ENCODE results near the gene ITGB7. TPM values are rescaled to one million over a fixed set of nuclear protein-coding genes. Genes with fewer than 3 reads are reported as not detected.
"Not testable (repeated sequence)": the region's sequence is repeated elsewhere in the genome, so short reads cannot be mapped to it uniquely, and the experiment has no call there.

The ITGB7 gene
- total RNA-seq, 4 donors from 2014 or later, result 6.5 to 13.2 (median 7.8) TPM

DNA sequence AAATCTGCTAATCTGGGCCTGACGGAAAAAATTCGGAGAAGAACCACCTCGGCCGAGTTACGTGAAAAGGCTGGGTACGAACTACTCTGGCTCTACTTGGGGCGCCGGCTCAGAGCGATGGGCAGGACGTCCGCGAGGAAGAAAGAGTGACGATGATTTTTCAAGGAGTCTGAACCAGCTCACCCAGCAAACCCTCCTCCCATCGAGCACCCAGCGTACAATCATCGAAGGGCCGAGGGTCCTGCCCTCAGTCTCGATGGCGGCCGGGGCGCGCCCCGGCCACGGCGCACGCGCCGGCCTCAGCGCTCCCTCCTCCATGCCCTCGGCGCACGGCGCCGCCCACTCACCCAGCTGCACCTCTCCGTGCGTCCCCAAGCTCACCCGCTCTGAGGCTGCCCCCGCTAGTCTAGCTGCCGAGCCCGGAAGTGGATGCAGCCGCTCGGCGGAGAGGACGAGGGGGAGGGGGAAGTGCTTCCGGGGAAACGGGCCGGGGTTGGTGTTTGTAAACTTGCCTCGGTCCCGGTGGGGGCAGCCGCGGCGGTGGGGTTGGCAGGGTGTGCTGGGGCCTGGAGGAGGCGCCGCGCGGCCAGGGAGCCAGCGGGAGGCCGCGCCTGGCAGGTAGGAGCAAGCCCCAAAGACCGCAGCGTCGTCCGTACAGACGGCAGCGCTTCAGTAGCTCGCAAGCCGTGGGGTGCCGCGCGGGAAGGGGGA, 26.7 kb downstream of the ITGB7 start, which contains the start of the genes CSAD and ZNF740:
Gene CSAD, minus strand, starts transcription at position 706 of the 711 bp plus-strand sequence. CDS start 7,455 bp downstream, outside the sequence.
Gene ZNF740, plus strand, starts transcription at position 503 of the 711 bp plus-strand sequence. CDS start 1,262 bp downstream, outside the sequence.
- WGBS, 2 donors, result 0 to 2% methylated on average over 37 to 53 of the region's 70 CpGs
- H3K4me3 ChIP-seq (ENCODE audit: low read depth, poor library complexity, severe bottlenecking), result peak within 1 kb of the TSS; percentile 49
- intact Hi-C loops (cut with DNase I; ENCODE audit: low total_unique reads), result no loop called here
- TF ChIP-seq, protein P1, sequence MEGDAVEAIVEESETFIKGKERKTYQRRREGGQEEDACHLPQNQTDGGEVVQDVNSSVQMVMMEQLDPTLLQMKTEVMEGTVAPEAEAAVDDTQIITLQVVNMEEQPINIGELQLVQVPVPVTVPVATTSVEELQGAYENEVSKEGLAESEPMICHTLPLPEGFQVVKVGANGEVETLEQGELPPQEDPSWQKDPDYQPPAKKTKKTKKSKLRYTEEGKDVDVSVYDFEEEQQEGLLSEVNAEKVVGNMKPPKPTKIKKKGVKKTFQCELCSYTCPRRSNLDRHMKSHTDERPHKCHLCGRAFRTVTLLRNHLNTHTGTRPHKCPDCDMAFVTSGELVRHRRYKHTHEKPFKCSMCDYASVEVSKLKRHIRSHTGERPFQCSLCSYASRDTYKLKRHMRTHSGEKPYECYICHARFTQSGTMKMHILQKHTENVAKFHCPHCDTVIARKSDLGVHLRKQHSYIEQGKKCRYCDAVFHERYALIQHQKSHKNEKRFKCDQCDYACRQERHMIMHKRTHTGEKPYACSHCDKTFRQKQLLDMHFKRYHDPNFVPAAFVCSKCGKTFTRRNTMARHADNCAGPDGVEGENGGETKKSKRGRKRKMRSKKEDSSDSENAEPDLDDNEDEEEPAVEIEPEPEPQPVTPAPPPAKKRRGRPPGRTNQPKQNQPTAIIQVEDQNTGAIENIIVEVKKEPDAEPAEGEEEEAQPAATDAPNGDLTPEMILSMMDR (IDR thresholded peaks at IDR 0.05), result no peak
- TF ChIP-seq POLR2A (IDR thresholded peaks at IDR 0.05), result peak in 1 of 2 donors; percentile 53
- DNase-seq (ENCODE audit: low spot score in 2 of 2), result peak; percentile 96 to 99

DNA sequence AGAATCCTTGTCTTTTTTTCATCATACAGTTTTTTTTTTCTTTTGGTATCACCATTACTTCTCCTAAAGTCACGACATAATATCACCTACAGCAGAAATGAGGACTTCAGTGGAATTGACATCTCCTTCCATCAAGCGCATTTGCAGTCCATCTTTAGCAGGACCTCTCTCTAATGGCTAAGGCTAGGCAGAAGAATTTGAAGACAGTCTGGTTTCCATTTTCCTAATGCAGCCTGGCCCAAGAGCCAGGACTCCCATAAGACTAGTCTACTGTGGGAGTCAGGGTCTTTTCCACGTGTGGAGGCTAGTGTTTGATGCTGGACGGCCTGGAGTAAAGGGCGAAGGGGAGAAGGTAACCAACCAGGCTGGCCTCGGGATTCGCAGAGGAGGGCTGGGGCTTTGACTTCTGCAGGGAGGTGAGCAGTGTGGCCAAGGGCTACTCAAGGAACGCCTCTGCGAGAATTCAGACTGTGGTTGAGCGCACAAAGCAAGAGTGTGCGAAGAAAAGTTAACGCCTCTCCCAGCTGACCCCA, 27.3 kb downstream of the ITGB7 start:
- intact Hi-C loops (cut with DNase I; ENCODE audit: low total_unique reads), result no loop called here
- peak in 1 of 2 donors; percentile 88 for DNase-seq (ENCODE audit: low spot score in 2 of 2)
- WGBS, 2 donors, result 13 to 14% methylated on average over 12 of the region's 12 CpGs
- TF ChIP-seq, protein P1 (IDR thresholded peaks at IDR 0.05), result no peak
- no peak for TF ChIP-seq POLR2A (IDR thresholded peaks at IDR 0.05)
- H3K4me3 ChIP-seq (ENCODE audit: low read depth, poor library complexity, severe bottlenecking), result peak overlapping the region; percentile 49

DNA sequence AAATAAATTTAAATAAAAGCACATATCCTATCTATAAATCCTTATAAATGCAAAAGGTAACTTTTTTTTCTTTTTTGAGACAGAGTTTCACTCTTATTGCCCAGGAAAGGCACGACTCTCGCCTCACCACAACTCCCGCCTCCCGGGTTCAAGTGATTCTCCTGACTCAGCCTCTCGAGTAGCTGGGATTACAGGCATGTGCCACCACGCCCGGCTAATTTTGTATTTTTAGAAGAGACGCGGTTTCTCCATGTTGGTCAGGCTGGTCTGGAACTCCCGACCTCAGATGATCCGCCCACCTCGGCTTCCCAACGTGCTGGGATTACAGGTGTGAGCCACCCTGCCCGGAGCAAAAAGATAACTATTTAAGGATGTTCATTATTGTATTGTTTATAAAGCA, 28.2 kb downstream of the ITGB7 start:
- DNase-seq (ENCODE audit: low spot score in 2 of 2), result peak in 1 of 2 donors; percentile 56
- WGBS, 2 donors, result 82 to 84% methylated on average over 14 of the region's 14 CpGs
- intact Hi-C loops (cut with DNase I; ENCODE audit: low total_unique reads); H3K4me3 ChIP-seq (ENCODE audit: low read depth, poor library complexity, severe bottlenecking): not testable (repeated sequence)

DNA sequence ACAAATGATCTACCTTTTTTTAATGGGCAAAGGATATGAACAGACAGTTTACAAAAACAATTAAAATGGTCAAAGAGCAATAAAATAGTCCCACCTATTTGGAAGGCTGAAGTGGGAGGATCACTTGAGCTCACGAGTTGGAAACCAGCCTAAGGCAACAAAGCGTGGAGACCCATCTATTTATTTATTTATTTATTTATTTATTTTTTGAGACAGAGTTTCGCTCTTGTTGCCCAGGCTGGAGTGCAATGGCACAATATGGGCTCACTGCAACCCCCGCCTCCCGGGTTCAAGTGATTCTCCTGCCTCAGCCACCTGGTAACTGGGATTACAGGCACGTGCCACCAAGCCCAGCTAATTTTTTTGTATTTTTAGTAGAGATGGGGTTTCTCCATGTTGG, 29.6 kb downstream of the ITGB7 start:
- DNase-seq (ENCODE audit: low spot score in 2 of 2), result peak in 1 of 2 donors; percentile 45
- intact Hi-C loops (cut with DNase I; ENCODE audit: low total_unique reads); H3K4me3 ChIP-seq (ENCODE audit: low read depth, poor library complexity, severe bottlenecking): not testable (repeated sequence)
- 90 to 92% methylated on average over 6 of the region's 6 CpGs for WGBS, 2 donors

DNA sequence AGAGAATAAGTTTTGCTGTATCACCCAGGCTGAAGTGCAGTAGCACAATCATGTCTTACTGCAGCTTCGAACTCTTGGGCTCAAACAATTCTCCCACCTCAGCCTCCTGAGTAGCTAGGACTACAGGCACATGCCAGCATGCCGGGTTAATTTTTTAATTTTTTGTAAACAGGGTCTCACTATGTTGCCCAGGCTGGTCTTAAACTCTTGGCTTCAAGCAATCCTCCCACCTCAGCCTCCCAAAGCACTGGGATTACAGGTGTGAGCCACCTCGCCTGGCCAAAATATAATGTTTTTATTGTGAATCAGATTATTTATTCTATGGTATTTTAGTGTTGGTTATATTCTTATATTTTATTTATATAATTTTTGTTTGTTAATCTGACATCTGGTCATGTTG, 30.3 kb downstream of the ITGB7 start:
- H3K4me3 ChIP-seq (ENCODE audit: low read depth, poor library complexity, severe bottlenecking), result no peak overlapping the region
- intact Hi-C loops (cut with DNase I; ENCODE audit: low total_unique reads), result no loop called here
- TF ChIP-seq POLR2A (IDR thresholded peaks at IDR 0.05), result no peak
- TF ChIP-seq, protein P1 (IDR thresholded peaks at IDR 0.05), result no peak
- DNase-seq (ENCODE audit: low spot score in 2 of 2), result no peak
- 92 to 94% methylated on average over 3 of the region's 3 CpGs for WGBS, 2 donors

DNA sequence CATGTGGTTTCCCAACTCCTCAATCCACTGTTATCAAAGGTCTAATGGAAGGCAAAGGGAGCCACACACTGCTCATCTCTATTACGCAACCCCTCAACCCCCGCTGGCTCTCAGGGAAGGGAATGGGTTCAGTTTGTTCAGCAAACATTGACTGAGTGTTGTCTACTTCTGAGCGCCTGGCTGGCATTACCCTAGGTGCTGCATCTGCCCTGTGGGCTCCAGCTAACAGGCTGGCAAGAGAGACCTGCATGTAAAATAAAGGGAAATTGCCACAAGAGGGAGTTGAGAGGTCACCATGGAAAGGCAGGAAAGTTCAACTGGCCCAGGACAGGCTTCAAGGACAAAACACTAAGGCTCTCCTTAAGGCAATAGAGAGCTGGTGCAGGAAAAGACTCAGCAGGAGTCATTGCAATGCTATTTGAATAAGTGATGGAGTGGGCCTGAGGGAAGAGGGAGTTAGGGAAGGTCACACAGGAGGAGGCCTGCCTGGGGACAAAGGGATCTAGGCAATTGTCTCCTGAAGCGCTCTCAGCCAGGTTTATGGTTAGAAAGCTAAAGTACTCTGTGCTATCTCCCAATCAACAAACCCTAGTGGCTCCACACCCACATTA, 32.1 kb downstream of the ITGB7 start:
- H3K4me3 ChIP-seq (ENCODE audit: low read depth, poor library complexity, severe bottlenecking), result no peak overlapping the region
- intact Hi-C loops (cut with DNase I; ENCODE audit: low total_unique reads), result no loop called here
- WGBS, 2 donors, result 76 to 80% methylated on average over 4 of the region's 4 CpGs
- peak in 1 of 2 donors; percentile 52 for DNase-seq (ENCODE audit: low spot score in 2 of 2)
- no peak for TF ChIP-seq POLR2A (IDR thresholded peaks at IDR 0.05)
- TF ChIP-seq, protein P1 (IDR thresholded peaks at IDR 0.05), result no peak

Data from lower leg skin (tissue), 4 donors.